Right lobe of liver (tissue), 6 donors: ENCODE data around the gene KRT24. TPM values are rescaled to one million over a fixed set of nuclear protein-coding genes. Genes with fewer than 3 reads are reported as not detected.
A peak's percentile ranks its signal among the peaks of the same experiment; 100 is the strongest.

Experiments used
- ATAC-seq, 4 donors: fragments of 200-7000 bp; cut with Tn5 transposase; one replicate each; pipeline ENCODE4 v1.9.1; 2020; ENCODE audit warnings: mild to moderate bottlenecking in 4 of 4, moderate library complexity in 4 of 4
- DNase-seq, 3 donors: peaks; one replicate each; pipeline ENCODE4 v3.0.0-alpha.2; 2020
- H3K27ac ChIP-seq, 3 donors: fragments of 200-600 bp; one replicate each; pipeline ENCODE4 v1.8.0; 2022
- H3K27me3 ChIP-seq, 2 donors: fragments of 200-600 bp; one replicate each; pipeline ENCODE4 v1.8.0; 2022
- H3K36me3 ChIP-seq, 4 donors: fragments of 200-600 bp; sonication (generic) in 1 of 4; one replicate each; pipeline versions ENCODE4 v1.5.1 to v1.8.0; 2017 to 2022; ENCODE audit warnings: control low read depth in 1 of 4
- H3K4me1 ChIP-seq, 4 donors: fragments of 200-600 bp; sonication (generic) in 1 of 4; one replicate each; pipeline versions ENCODE4 v1.5.1 to v1.8.0; 2017 to 2022; ENCODE audit warnings: control low read depth in 1 of 4
- H3K4me3 ChIP-seq, 3 donors: fragments of 200-600 bp; one replicate each; pipeline ENCODE4 v1.8.0; 2022
- H3K9me3 ChIP-seq, 4 donors: fragments of 200-600 bp; sonication (generic) in 1 of 4; one replicate each; pipeline versions ENCODE4 v1.5.1 to v1.8.0; 2017 to 2022; ENCODE audit warnings: control low read depth in 1 of 4
- CTCF ChIP-seq, 4 donors: fragments of 200-600 bp in 3 of 4; fragments of 450-650 bp in 1 of 4; IDR thresholded peaks; one replicate each; pipeline versions ENCODE4 v1.5.1 to v1.8.0; 2016 to 2022; ENCODE audit warnings: antibody characterized with exemption in 4 of 4, mild to moderate bottlenecking in 2 of 4
- POLR2A ChIP-seq: fragments of 450-650 bp; IDR thresholded peaks from one replicate; pipeline ENCODE4 v1.6.1; 2017; ENCODE audit warnings: antibody characterized with exemption, mild to moderate bottlenecking
- WGBS: methylation state at CpG from one replicate; pipeline ENCODE4 v1.1.6; 2018; ENCODE audit warnings: low coverage, low lambda C conversion rate; ENCODE audit not compliant: insufficient coverage; ENCODE audit errors: missing lambda C conversion rate; 5-methylcytosine and 5-hydroxymethylcytosine counted together
- intact Hi-C, 2 donors: fragments of 100-400 bp; cut with DNase I; formaldehyde crosslinking; loops; one replicate each; pipeline versions ENCODE4 v1.11.2 to v1.14.1; 2022
- total RNA-seq, 6 experiments: library from RNA; depleted of rRNA in 2 of 6; stranded (reverse); fragments of >200 nt in 2 of 6; fragmentation: NEBNext Ultra II Directional in 3 of 6; extraction: Animal tissue kit (Norgen Biotek cat#: 25700) in 3 of 6; gene quantifications; one replicate each; pipeline versions ENCODE4 v1.1.0 to v1.2.4, GENCODE V29; 2016 to 2023
- donor health status: DM: no; HTN: yes; CAD: no.
- donor health status: DM: no; HTN: no; CAD: no.
- donor health status: DM: no; HTN: no; CAD: no.
- donor health status: DM: no; HTN: yes; CAD: no.
- donor health status: DM: no; HTN: yes; CAD: no.

Gene KRT24
- total RNA-seq, 6 experiments from 2014 or later, result not detected

GRCh38 chr17:40714473-40714872 is 10.9 kb upstream of the KRT24 start:
- Histone ChIP-seq H3K27ac (no peak overlapping the region), H3K36me3 (no peaks in the 10 kb centered on the region), H3K4me3 (no peak overlapping the region), H3K9me3 (no peaks in the 10 kb centered on the region), H3K4me1 (no peaks in the 10 kb centered on the region), H3K27me3 (no peaks in the 10 kb centered on the region)
- TF ChIP-seq CTCF (IDR thresholded peaks at IDR 0.05) (no peak), POLR2A (no peak)
- ATAC-seq (no peak), DNase-seq (no peak)
- intact Hi-C loops, result no loop called here
- WGBS, result 87% methylated on average over 6 of the region's 6 CpGs

- peak; percentile 75 to 97 (median 82) for ATAC-seq
- no peaks in the 10 kb centered on the region for H3K27me3 ChIP-seq
- WGBS, result 33% methylated on average over 7 of the region's 7 CpGs
- intact Hi-C loops, result no loop called here
- H3K4me3 ChIP-seq, result no peak overlapping the region
- H3K27ac ChIP-seq, result no peak overlapping the region
- peak in 1 of 3 donors; percentile 48 for DNase-seq
- no peak for TF ChIP-seq POLR2A
- no peak for TF ChIP-seq CTCF (IDR thresholded peaks at IDR 0.05)
- no peaks in the 10 kb centered on the region for H3K36me3 ChIP-seq
- peaks cover 0 to 6% (median 0%) of the 10 kb centered on the region in 4 donors for H3K4me1 ChIP-seq
- no peaks in the 10 kb centered on the region for H3K9me3 ChIP-seq
These were observed 4.2 kb upstream of the KRT24 start for GRCh38 chr17:40707745-40708144.

GRCh38 chr17:40705584-40705983 is 2.0 kb upstream of the KRT24 start:
- intact Hi-C loops, result no loop called here
- Histone ChIP-seq H3K4me1 (peaks cover 0 to 6% (median 0%) of the 10 kb centered on the region in 4 donors), H3K27ac (no peak overlapping the region), H3K36me3 (no peaks in the 10 kb centered on the region), H3K27me3 (no peaks in the 10 kb centered on the region), H3K9me3 (no peaks in the 10 kb centered on the region), H3K4me3 (no peak overlapping the region)
- ATAC-seq (no peak), DNase-seq (no peak)
- TF ChIP-seq POLR2A (no peak), CTCF (IDR thresholded peaks at IDR 0.05) (no peak)
- WGBS, result 76% methylated on average over 4 of the region's 4 CpGs

- Histone ChIP-seq H3K27me3 (no peaks in the 10 kb centered on the region), H3K4me1 (peaks cover 0 to 2% (median under 1%) of the 10 kb centered on the region in 4 donors), H3K4me3 (no peak overlapping the region), H3K9me3 (no peaks in the 10 kb centered on the region), H3K27ac (no peak overlapping the region), H3K36me3 (no peaks in the 10 kb centered on the region)
- intact Hi-C loops, result no loop called here
- DNase-seq, result no peak
- TF ChIP-seq POLR2A, result no peak
- TF ChIP-seq CTCF (IDR thresholded peaks at IDR 0.05), result no peak
- no peak for ATAC-seq
- WGBS, result 100% methylated on average over 3 of the region's 3 CpGs
These were observed 1.3 kb downstream of the KRT24 start for GRCh38 chr17:40702271-40702670.

DNA sequence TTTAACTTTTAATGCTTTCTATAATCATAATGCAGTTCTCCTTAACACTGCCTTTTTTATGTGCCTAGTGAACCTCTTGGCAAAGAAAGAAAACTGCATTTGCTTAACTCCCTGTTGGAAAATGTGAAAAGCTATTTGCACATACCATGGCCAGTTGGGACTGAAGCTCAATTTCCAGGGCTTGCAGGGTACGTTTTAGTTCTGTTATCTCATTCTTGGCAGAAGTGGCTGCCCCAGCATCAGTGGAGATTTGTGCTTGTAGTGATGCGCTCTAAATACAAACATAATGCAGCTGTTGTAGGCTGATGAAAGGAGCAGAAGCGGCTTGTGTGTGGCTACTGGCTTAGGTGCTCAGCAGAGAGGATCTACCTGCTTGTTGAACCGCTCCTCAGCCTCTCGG is 3.7 kb downstream of the KRT24 start:
- intact Hi-C loops, result no loop called here
- Histone ChIP-seq H3K36me3 (no peaks in the 10 kb centered on the region), H3K27ac (no peak overlapping the region), H3K9me3 (no peaks in the 10 kb centered on the region), H3K4me1 (peaks cover 0 to 18% (median 8%) of the 10 kb centered on the region in 4 donors), H3K4me3 (no peak overlapping the region), H3K27me3 (no peaks in the 10 kb centered on the region)
- DNase-seq (no peak), ATAC-seq (no peak)
- WGBS, result 58% methylated on average over 3 of the region's 5 CpGs
- TF ChIP-seq POLR2A (no peak), CTCF (IDR thresholded peaks at IDR 0.05) (no peak)
